GM19452 (cell line): ENCODE results near the gene TUBAL3.
"Not testable (repeated sequence)": the region's sequence is repeated elsewhere in the genome, so short reads cannot be mapped to it uniquely, and the experiment has no call there.

Experiments used
- ATAC-seq: cut with Tn5 transposase; IDR thresholded peaks from one replicate; pipeline ENCODE4 v1.9.1; 2021; ENCODE audit not compliant: unreplicated experiment

TUBAL3 gene

DNA sequence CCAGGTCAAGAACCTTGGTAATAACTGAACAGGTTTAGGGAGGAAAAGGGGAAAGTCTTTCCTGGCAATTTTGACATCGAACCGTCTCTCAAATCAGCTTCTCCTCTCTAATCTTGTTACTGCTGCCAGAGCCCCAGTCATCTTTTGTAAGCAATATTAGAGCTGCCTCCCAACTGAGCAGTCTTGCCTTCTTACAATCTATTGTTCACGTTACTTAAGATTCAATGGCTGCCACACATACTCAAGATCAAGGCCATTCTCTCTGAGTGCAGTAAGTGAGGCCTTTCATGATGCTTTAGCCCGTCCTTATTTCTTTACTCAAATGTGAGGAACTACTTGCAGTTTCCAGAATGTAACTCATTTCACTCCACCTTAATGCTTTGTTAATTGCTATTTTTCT is 20.1 kb upstream of the TUBAL3 start:
- no peak for ATAC-seq

DNA sequence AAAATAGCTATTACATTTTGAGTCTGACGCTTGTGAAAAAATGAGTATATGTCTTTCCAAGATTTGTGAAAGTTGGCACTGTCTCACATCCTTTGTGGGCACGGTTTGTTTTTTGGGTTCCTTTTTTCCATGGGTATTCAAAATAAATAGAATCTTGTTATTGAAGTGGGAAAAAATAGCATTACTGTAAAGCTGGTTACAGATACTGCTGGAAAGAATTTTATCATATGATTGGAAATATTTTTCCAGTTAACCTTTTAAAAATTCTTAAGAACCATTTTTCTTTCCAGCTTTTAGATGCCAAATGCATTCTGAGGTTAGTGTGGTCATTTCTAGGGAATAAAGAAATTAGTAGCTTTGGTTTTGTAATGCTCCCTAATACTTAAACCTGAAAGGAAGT is 19.1 kb upstream of the TUBAL3 start:
- no peak for ATAC-seq

DNA sequence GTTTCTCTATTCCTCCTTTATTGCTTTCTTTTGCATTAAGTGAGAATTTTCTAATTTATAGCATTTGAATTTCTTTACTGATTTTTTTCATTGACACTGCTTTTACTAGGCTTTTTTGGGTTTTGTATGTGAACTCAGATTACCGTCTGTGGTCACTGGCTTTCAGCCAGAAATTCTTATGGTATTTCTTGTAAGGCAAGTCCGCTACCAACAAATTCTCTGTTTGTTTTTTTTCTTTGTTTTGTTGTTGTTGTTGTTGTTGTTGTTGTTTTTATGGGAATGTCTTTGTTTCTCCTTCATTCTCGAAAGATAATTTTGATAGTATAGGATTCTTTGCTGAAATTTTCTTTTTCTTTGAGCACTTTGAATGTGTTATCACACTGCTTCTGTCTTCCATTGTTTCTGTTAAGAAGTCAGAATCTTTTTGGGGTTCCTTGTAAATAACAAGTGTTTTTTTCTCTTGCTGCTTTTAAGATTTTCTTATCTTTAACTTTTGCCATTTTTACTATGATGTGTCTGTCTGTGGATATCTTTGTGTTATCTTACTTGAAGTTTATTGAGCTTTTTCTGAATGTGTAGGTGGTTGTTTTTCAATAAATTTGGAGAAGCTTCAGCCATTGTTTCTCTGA is 15.0 kb upstream of the TUBAL3 start:
- ATAC-seq, result no peak

DNA sequence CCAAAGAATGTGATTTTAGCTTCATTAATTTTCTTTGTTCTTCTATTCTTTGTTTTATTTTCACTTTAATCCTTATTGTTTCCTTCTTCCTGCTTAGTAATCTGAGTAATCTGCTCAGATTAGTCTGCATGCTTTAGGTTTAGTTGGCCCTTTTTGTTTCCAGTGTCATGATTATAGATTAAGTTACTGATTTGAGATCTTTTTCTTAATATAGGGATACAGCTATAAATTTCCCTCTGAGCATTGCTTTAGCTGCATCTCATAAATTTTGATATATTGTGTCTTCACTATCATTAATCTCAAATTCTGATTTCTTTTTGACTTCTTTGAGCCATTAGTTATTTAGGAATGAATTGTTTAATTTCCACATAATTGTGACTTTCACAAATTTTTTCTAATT is 14.0 kb upstream of the TUBAL3 start:
- no peak for ATAC-seq

DNA sequence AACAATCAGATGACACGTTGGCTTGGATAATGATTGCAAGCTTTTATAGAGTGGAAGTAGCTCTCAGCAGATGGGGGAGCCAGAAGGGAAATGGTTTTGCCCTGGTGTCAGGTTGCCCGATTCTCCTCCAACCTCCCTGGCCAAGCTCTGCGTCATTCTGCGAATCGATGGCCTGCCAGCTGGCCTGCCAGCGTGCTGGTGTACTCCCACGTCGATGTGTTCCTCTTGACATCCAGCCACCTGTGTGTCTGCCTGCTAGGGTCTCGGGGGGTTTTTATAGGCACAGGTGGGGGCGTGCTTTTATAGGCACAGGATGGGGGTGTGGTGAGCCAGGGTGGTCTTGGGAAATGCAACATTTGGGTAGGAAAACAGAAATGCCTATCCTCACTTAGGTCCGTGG is 12.4 kb upstream of the TUBAL3 start:
- ATAC-seq, result no peak

DNA sequence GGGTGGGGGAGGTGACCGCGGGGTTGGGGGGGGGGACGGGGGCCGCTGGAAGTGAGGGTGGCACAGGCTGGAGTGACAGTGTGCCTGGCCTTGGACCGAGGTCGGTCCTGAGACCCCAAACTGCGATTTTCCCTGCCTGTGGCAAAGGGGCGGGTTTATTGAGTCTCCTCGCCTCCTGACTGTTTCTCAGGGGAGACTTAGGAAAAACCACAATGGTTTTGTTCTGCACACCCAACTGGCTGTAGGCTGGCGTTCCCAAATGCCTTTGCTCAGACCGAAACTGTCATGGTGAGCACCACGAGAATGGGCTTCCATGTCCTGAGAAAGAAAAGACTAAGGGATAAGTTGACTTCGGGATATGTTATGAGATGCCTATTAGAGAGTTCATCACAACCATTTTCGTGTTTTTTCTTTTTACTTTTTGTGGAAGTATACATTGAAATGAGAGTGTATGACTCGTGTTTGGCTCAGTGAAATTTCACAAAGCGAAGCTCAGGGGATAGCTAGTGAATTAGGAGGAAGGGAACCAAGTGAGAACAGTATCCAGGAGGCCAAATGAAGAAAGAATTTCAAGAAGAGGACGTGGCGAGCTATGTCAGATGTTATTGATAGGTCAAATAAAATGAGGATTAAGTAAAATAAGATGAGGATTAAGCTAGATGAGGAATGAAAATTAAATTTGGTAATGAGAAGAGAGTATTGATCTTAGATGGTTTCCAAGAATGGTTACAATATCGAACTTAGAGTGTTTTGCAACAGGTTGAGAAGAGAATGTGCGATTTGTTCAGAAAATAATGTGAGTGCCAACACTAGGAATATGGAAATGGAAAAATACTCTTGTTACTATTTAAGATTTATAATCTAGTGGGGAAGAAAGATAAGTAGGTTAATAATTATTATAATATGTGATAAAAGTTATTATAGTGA is 8.6 kb upstream of the TUBAL3 start:
- ATAC-seq, result no peak

DNA sequence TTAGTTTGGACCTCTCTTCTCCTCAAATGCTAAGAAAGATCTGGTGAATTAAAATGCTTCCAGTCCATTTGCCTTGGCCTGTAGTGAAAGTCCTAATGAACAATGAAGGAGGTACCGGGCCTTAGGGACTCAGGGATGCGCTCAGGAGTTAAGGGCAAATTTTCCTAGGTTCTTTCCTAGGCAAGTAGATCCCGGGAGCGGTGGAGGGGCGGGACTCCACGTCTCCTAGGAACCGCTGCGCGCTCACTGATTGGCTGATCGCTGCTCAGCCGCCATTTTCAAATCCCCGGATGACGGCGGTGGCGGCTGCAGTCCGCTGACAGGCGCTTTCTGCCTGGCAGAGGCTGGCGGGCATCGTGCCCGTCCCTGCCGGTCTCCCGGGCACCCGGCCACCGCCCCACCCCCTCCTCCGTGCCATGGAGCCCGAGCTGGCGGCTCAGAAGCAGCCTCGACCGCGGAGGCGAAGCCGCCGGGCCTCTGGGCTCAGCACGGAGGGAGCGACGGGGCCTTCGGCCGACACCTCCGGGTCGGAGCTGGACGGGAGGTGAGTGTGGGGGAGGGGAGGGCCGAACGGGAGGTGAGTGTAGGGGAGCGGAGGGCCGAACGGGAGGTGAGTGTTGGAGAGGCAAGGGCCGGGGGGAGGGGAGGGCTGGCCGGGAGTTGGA is 7.8 kb upstream of the TUBAL3 start, which contains the start of gene NET1:
NET1 (plus strand) TSS at position 281 of the 665 bp plus-strand sequence; CDS start at position 417, 136 bp downstream.
- peak; percentile 99 for ATAC-seq

DNA sequence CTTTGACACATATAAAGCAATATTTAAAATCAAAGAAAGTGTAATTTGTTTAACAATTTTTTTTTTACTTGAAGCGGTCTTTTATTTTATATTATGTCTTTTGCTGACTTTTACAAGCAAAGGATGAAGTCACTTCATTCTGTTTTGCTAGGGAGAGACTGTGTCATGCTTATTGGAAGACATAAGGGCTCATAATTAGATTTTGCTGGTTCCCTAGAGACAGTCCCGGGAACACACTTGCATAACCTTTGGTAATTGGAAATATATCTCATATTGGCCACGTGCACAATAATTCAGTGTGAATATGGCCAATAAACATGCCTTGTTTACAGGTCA is 7.3 kb upstream of the TUBAL3 start:
- ATAC-seq, result no peak

DNA sequence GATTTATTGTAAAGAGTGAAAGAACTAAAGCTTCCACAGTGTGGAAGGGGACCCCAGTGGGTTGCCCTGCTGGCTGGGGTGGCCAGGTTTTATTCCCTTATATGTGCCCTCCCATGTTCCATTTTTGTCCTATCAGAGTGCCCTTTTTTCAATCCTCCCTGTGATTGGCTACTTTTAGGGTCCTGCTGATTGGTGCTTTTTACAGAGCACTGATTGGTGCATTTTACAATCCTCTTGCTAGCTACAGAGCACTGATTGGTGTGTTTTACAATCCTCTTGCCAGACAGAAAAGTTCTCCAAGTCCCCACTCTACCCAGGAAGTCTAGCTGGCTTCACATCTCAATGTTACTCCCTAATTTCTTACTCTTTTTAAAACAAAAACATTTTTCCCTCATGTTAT is 6.2 kb upstream of the TUBAL3 start:
- not testable (repeated sequence) for ATAC-seq

DNA sequence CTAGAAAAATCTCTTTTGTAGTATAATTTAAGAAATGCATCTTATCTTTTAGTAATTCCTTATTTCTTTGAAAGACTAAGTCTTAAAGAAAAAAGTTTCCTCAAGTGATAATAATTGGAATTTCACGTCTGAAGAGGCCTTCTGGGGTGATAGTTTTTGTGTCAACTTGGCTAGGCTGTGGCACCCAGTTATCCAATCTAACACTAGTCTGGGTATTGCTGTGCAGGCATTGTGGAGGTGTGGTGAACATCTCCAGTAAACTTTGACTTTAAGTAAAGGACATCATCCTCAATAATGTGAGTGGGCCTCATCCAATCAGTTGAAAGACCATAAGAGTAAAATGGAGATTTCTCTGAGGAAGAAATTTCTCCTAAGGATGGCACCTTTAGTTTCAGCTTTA is 2.3 kb upstream of the TUBAL3 start:
- no peak for ATAC-seq

DNA sequence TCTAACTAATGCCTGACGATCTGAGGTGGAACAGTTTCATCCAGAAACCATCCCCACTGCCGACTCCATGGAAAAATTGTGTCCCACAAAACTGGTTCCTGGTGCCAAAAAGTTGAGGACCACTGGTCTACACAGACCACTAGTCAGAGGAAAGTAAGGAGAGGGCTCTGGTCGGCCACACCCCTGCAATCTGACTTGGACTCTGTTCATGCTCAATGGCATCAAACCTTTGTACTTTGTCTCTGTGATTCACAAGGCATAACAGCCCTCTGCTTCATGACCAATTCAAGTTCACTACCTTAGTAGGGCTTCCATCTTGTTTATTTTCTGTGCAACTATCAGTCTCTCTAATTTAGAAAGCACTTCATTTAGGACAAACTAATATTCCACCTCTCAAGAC is 1.8 kb downstream of the TUBAL3 start:
- no peak for ATAC-seq

DNA sequence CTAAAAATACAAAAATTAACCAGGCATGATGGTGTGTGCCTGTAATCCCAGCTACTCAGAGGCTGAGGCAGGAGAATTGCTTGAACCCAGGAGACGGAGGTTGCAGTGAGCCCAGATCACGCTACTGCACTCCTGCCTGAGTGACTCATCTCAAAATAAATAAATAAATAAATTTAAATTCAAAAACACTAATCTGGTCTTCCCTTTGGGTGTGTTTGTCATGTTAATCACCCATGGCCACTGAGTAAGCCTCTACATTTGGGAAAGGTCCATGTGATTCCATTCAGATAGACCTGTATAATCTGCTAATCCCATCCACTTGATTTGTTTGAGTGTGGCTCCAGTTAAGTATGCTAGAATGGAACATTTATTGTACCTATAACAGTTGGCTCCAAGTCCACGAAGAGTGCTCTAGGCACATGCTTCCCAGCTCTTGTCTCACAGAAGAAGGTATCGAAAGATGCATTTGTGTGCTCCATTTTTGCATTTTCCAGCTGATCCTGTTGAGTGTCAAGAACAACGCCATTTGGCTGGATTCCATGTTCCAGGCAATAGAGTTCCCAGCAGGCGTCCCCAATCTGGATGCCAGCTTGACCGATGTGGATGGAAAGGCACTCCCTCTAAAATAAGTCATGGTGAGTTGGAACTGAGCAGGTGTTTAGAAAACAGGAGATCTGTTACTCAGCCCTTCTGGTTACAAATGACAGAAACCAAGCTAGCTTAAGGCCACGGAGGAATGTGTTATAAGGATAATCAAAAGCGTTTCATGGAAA is 4.0 kb downstream of the TUBAL3 start:
- no peak for ATAC-seq

DNA sequence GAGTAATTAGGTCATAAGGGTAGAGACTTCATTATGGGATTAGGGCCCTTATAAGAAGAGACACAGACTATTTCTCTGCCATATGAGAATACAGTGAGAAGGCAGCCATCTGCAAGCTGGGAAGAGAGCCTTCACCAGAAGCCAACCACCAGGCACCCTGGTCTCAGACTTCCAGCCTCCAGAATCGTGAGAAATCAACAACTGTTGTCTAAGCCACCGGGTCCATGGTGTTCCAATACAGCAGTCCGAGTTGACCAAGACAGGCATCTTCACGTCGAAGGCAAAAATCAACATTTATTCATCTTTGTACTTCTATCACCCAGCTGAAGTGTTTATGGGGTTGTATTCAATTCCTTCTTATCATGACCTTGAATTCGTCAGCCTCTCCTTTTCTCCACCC is 5.3 kb downstream of the TUBAL3 start:
- no peak for ATAC-seq

DNA sequence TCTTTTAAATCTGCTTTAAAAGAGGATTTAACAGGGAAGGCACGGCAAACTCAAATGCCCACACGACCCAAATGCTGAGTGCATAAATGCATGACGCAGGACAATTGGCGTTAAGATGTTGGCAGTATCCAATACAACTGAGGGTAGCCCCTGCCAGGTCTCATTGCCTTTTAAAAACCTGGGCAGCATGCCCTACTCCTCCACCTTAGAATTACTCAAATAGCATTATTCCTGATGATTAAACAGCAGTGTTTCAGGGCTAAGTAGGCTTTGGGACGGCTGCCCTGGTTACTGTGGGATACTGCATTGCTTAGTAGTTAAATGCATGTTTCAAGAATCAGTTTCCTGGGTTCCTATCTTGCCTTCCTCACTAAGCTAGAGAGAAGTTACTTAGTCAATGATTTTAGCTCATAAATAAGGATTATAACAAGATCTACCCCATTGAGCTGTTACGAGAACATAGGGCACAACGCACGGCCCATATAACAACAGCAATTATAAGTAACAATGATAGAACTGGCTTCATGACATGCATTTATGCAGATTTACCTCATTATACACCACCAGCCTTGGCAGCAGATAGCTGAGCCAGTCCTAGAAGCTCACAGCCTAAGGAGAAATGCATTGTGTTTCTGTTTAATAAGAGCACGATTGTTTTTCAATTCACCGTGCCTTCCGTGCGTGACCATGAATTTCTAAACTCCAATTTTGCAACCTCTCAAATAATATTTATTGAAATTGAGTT is 7.9 kb downstream of the TUBAL3 start:
- ATAC-seq, result no peak

DNA sequence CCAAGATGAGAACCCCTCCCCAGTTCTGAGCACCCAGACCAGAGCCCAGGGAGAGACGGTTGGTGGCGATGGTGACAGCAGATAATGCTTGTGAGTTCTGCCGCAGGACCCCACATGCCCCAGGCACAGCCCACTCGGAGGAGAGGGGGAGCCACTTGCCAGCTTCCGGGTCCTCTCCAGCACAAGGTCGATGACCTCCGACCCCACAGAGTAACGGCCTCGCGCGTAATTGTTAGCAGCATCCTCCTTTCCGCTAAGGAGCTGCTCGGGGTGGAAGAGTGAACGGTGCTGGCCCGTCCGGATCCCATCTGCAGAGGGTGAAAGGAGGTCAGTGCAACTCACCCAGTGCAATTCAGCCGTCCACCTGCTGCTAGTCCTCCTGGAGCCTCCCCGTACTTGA is 9.5 kb downstream of the TUBAL3 start:
- ATAC-seq, result no peak

DNA sequence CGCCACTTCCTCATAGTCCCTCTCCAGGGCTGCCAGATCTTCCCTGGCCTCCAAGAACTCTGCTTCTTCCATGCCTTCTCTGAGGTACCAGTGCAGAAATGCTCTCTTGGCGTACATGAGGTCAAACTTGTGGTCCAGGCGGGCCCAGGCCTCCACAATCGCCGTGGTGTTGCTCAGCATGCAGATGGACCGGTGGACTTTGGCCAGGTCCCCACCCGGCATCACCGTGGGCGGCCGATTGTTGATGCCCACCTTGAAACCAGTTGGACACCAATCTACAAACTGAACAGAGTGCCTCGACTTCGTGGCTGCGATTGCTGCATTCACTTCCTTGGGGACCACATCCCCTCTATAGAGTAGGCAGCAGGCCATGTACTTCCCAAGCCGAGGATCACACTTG is 11.1 kb downstream of the TUBAL3 start:
- ATAC-seq, result no peak

DNA sequence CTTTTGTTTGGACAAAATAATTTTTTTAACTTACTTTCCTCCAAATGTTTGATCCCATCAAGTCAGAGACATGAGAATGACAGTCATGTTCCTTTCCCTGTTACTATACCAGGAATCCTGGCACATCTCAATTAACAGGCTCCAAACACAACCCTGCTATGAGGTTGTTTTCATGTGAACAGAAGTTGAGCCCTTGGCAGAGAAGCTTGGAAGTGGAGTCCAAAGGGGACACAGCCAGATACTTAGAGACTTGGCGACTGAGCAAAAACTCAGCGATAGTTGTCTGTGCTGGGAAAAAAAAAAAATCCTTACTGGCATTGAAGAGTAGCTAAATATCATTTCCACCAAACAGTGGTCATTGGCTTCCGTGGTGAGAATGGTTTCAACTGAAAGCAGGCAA is 12.8 kb downstream of the TUBAL3 start:
- no peak for ATAC-seq

DNA sequence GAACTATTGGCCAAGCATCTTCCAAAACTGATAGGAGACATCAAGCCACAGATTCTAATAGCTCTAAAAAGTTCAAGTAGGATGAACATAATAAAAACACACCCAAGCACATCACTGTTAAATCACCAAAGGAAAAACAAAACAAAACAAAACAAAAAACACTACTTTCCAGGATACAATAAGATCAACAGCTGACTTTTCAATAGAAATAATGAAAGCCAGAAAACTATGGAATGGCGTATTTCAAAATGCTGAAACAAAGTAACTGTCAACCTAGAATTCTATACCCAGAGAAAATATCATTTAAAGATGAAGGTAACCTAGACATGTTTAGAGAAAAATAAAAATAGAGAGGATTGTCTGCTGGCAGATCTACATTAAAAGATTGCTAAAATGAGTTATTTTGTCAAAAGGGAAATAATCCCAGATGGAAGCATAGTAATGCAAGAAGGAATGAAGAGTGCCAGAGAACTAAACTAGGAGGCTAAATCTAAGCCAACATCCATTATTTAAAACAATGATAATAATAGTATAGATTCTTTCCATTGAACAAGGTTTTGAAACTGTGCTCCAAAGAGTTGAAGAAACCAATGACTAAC is 13.9 kb downstream of the TUBAL3 start:
- ATAC-seq, result no peak

DNA sequence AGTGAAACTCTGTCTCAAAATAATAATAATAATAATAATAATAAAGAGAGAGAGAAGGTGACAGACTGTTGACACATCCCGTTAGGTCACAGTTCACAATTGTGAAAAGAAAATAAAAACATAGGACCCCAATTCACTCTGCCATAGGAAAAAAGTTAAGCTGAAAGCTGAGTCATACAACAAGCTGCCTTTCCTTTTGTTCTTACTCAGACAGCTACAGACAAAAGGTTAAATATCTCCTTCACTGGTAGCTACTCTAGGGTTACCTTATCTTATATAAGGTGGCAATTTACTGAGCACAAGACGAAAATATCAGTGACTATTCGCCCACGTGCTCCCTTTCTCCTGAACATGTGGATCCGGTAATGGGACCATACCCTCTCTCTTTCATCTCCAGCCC is 17.5 kb downstream of the TUBAL3 start:
- no peak for ATAC-seq

DNA sequence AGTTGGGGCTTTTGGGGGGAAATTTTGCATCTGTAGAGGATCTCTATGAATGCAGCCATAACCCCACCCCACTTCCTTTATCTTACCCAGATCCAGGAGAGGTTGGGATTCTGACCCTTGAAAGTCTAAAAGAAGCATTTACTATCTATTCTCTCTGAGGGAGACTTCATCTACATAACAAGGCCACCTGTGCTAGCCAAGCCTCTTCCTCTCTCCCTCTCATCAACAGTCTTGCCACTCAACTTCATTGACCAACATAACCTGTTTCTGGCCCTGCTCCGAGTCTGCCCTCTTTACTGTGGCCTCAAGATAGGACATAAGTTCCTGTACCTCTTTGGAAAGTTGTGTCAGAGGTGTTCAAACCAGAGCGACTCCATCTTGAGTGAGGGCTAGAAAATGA is 19.4 kb downstream of the TUBAL3 start:
- no peak for ATAC-seq
